ENCODE data around the gene ATG7.

The ATG7 gene

GRCh38 chr3:11422291-11422690, 150.1 kb downstream of the ATG7 start:
- H3K4me3 ChIP-seq (ENCODE audit: low read depth, low read length): no peak overlapping the region
- no peak for TF ChIP-seq CTCF (IDR thresholded peaks at IDR 0.05; ENCODE audit: insufficient read depth, low read depth, low read length, missing control alignments)
- no peak for DNase-seq (ENCODE audit: low read depth)

- DNase-seq (ENCODE audit: low read depth): no peak
- no peak for TF ChIP-seq CTCF (IDR thresholded peaks at IDR 0.05; ENCODE audit: insufficient read depth, low read depth, low read length, missing control alignments)
- no peak overlapping the region for H3K4me3 ChIP-seq (ENCODE audit: low read depth, low read length)
These were observed 151.7 kb downstream of the ATG7 start for GRCh38 chr3:11423868-11424267.

GRCh38 chr3:11424277-11424676, 152.1 kb downstream of the ATG7 start:
- no peak overlapping the region for H3K4me3 ChIP-seq (ENCODE audit: low read depth, low read length)
- no peak for TF ChIP-seq CTCF (IDR thresholded peaks at IDR 0.05; ENCODE audit: insufficient read depth, low read depth, low read length, missing control alignments)
- DNase-seq (ENCODE audit: low read depth): no peak

- no peak for TF ChIP-seq CTCF (IDR thresholded peaks at IDR 0.05; ENCODE audit: insufficient read depth, low read depth, low read length, missing control alignments)
- DNase-seq (ENCODE audit: low read depth): no peak
- H3K4me3 ChIP-seq (ENCODE audit: low read depth, low read length): no peak overlapping the region
These were observed 158.0 kb downstream of the ATG7 start for GRCh38 chr3:11430207-11430606.

- H3K4me3 ChIP-seq (ENCODE audit: low read depth, low read length): no peak overlapping the region
- no peak for TF ChIP-seq CTCF (IDR thresholded peaks at IDR 0.05; ENCODE audit: insufficient read depth, low read depth, low read length, missing control alignments)
- no peak for DNase-seq (ENCODE audit: low read depth)
These were observed 158.4 kb downstream of the ATG7 start for GRCh38 chr3:11430624-11431023.

GRCh38 chr3:11431319-11431718, 159.1 kb downstream of the ATG7 start:
- no peak overlapping the region for H3K4me3 ChIP-seq (ENCODE audit: low read depth, low read length)
- no peak for DNase-seq (ENCODE audit: low read depth)
- no peak for TF ChIP-seq CTCF (IDR thresholded peaks at IDR 0.05; ENCODE audit: insufficient read depth, low read depth, low read length, missing control alignments)

- TF ChIP-seq CTCF (IDR thresholded peaks at IDR 0.05; ENCODE audit: insufficient read depth, low read depth, low read length, missing control alignments): no peak
- no peak overlapping the region for H3K4me3 ChIP-seq (ENCODE audit: low read depth, low read length)
- DNase-seq (ENCODE audit: low read depth): no peak
These were observed 161.9 kb downstream of the ATG7 start for GRCh38 chr3:11434017-11434526.
